DOHH2 (cell line): ENCODE measurements around the gene BSND.

ENCODE experiments used
- H3F3A ChIP-seq: fragments of 200-600 bp; sonication (generic), shearing (Covaris generic); 2 replicates; pipeline ENCODE4 v1.6.0; 2016; ENCODE audit warnings: antibody characterized with exemption, mild to moderate bottlenecking; ENCODE audit not compliant: control insufficient read depth, insufficient read depth
- H3K27ac ChIP-seq: fragments of 200-600 bp; sonication (generic); 2 replicates; pipeline ENCODE4 v1.5.1; 2014; ENCODE audit warnings: low read depth, mild to moderate bottlenecking, low read length, moderate library complexity
- H3K27me3 ChIP-seq: fragments of 200-600 bp; sonication (generic); 2 replicates; pipeline ENCODE4 v1.6.1; 2014; ENCODE audit warnings: mild to moderate bottlenecking, low read length, mixed read lengths; ENCODE audit not compliant: control insufficient read depth
- H3K36me3 ChIP-seq: fragments of 200-600 bp; sonication (generic); 2 replicates; pipeline ENCODE4 v1.6.1; 2014; ENCODE audit warnings: mild to moderate bottlenecking, low read length, moderate library complexity, mixed read lengths; ENCODE audit not compliant: control insufficient read depth
- H3K4me1 ChIP-seq: fragments of 200-600 bp; sonication (generic); 2 replicates; pipeline ENCODE4 v1.6.1; 2014; ENCODE audit warnings: mild to moderate bottlenecking, low read length, mixed read lengths; ENCODE audit not compliant: control insufficient read depth
- H3K4me2 ChIP-seq: fragments of 200-600 bp; sonication (generic); 2 replicates; pipeline ENCODE4 v1.6.0; 2014; ENCODE audit warnings: mild to moderate bottlenecking, low read length, moderate library complexity
- H3K4me3 ChIP-seq: fragments of 200-600 bp; sonication (generic); 2 replicates; pipeline ENCODE4 v1.5.1; 2014; ENCODE audit warnings: mild to moderate bottlenecking, low read length, mixed read lengths
- H3K79me2 ChIP-seq: fragments of 200-600 bp; sonication (generic); 2 replicates; pipeline ENCODE4 v1.6.1; 2014; ENCODE audit warnings: mild to moderate bottlenecking, low read length, mixed read lengths; ENCODE audit not compliant: control insufficient read depth
- H3K9me2 ChIP-seq: fragments of 200-600 bp; sonication (generic); replicated peaks from 2 replicates; pipeline ENCODE4 v1.6.1; 2014; ENCODE audit warnings: mild to moderate bottlenecking, low read length, mixed read lengths; ENCODE audit not compliant: control insufficient read depth
- H3K9me3 ChIP-seq: fragments of 200-600 bp; sonication (generic); 2 replicates; pipeline ENCODE4 v1.6.1; 2014; ENCODE audit warnings: antibody characterized with exemption, low read length, mixed read lengths; ENCODE audit not compliant: control insufficient read depth, insufficient read depth
- H4K20me1 ChIP-seq: fragments of 200-600 bp; sonication (generic); 2 replicates; pipeline ENCODE4 v1.6.0; 2014; ENCODE audit warnings: low read depth, mild to moderate bottlenecking, antibody characterized with exemption, low read length, moderate library complexity; ENCODE audit not compliant: control insufficient read depth, insufficient read depth
- EZH2phosphoT487 ChIP-seq: fragments of 200-600 bp; sonication (generic); IDR thresholded peaks from 2 replicates; pipeline ENCODE4 v1.6.1; 2017; ENCODE audit warnings: borderline replicate concordance, mild to moderate bottlenecking, antibody characterized with exemption, low read length, moderate library complexity, mixed read lengths
- TF ChIP-seq, protein P1 (sequence below): fragments of 200-600 bp; sonication (generic); IDR thresholded peaks from one replicate; pipeline ENCODE4 v1.5.1; 2014; ENCODE audit warnings: antibody characterized with exemption, mild to moderate bottlenecking, low read depth, low read length; ENCODE audit not compliant: poor library complexity, severe bottlenecking

Gene BSND

DNA sequence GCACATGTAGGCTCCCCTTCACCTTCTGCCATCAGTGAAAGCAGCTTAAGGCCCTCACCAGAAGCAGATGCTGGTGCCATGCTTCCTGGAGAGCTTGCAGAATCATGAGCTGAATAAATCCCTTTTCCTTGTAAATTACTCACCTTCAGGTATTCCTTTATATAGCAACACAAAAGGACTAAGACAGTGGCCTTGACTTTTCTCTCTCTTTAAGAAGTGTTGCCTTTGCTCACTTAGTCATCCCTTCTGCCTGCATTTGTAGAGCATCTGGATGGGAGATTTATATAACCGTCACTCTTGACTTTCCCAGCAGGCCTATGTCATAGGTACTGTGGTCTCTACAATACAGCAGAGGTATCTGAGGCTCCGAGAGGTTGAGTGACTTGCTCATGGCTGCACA lies 44.3 kb downstream of the BSND start:
- H3K79me2 ChIP-seq, result no peaks in the 10 kb centered on the region
- no peak overlapping the region for H3K27ac ChIP-seq
- H3K27me3 ChIP-seq, result peaks cover 13% of the 10 kb centered on the region
- H3F3A ChIP-seq, result no peaks in the 10 kb centered on the region
- H3K4me1 ChIP-seq, result no peaks in the 10 kb centered on the region
- no peaks in the 10 kb centered on the region for H4K20me1 ChIP-seq
- H3K9me3 ChIP-seq, result no peaks in the 10 kb centered on the region
- TF ChIP-seq, protein P1, sequence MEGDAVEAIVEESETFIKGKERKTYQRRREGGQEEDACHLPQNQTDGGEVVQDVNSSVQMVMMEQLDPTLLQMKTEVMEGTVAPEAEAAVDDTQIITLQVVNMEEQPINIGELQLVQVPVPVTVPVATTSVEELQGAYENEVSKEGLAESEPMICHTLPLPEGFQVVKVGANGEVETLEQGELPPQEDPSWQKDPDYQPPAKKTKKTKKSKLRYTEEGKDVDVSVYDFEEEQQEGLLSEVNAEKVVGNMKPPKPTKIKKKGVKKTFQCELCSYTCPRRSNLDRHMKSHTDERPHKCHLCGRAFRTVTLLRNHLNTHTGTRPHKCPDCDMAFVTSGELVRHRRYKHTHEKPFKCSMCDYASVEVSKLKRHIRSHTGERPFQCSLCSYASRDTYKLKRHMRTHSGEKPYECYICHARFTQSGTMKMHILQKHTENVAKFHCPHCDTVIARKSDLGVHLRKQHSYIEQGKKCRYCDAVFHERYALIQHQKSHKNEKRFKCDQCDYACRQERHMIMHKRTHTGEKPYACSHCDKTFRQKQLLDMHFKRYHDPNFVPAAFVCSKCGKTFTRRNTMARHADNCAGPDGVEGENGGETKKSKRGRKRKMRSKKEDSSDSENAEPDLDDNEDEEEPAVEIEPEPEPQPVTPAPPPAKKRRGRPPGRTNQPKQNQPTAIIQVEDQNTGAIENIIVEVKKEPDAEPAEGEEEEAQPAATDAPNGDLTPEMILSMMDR, result no peak
- TF ChIP-seq EZH2phosphoT487, result no peak
- H3K36me3 ChIP-seq, result no peaks in the 10 kb centered on the region
- H3K9me2 ChIP-seq, result no peaks in the 10 kb centered on the region
- no peak overlapping the region for H3K4me3 ChIP-seq
- no peak overlapping the region for H3K4me2 ChIP-seq

DNA sequence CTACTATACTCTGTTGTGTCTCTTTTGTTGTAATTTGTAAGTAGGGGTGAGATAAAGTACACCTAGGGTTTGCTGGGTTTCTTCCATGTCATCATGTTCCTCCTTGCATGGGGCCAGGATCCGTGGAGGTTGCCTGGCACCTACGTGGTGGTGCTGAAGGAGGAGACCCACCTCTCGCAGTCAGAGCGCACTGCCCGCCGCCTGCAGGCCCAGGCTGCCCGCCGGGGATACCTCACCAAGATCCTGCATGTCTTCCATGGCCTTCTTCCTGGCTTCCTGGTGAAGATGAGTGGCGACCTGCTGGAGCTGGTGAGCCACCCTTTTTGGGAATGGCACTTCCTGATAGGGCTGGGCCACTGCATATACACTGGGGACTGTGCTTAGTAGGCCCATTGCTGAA lies 45.0 kb downstream of the BSND start:
- H3K27ac ChIP-seq, result no peak overlapping the region
- H3K79me2 ChIP-seq, result no peaks in the 10 kb centered on the region
- H3K9me2 ChIP-seq, result no peaks in the 10 kb centered on the region
- H3K4me2 ChIP-seq, result no peak overlapping the region
- H3K4me3 ChIP-seq, result no peak overlapping the region
- H3K27me3 ChIP-seq, result peaks cover 11% of the 10 kb centered on the region
- no peaks in the 10 kb centered on the region for H3K36me3 ChIP-seq
- no peaks in the 10 kb centered on the region for H3K4me1 ChIP-seq
- TF ChIP-seq, protein P1, result no peak
- TF ChIP-seq EZH2phosphoT487, result no peak
- no peaks in the 10 kb centered on the region for H3K9me3 ChIP-seq
- H3F3A ChIP-seq, result no peaks in the 10 kb centered on the region
- H4K20me1 ChIP-seq, result no peaks in the 10 kb centered on the region

DNA sequence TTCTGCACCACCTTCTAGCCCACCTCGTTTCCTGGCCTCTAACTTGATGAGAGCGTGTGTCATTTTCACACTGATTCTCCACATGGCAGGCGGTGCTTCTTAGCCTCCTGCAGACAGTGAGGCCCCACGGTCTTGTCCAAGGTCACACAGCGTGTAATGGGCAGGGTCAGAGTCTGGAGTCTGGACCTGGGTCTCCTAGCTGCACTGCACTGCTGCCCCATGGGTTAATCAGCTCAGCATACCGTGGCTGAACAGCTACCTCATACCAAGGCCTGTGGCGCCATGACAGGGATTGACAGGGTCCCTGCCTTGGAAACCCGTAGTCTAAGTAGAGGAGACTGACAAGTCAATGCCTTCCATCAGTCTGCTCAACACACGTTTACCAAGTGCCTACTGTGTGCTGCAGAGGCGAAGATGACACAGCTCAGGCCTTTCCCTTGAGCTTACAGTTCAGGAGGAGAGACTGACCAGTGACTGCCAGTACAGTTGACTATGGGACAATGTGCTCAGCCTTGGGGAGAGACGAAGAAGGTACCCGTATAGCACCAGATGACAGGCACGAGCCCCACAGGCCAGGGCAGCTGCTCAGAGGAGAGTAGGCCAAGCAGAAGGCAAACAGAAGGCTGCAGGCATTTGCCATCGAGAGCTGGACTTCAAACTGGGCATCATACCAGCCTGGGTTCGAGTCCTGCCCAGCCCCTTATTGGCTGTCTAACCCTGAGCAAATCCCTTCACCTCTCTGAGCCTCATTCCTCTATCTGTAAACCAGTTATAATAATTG lies 46.1 kb downstream of the BSND start:
- no peaks in the 10 kb centered on the region for H3F3A ChIP-seq
- no peak overlapping the region for H3K4me2 ChIP-seq
- no peaks in the 10 kb centered on the region for H3K9me2 ChIP-seq
- H3K9me3 ChIP-seq, result no peaks in the 10 kb centered on the region
- no peaks in the 10 kb centered on the region for H3K36me3 ChIP-seq
- no peaks in the 10 kb centered on the region for H4K20me1 ChIP-seq
- no peaks in the 10 kb centered on the region for H3K79me2 ChIP-seq
- H3K27me3 ChIP-seq, result peaks cover 8% of the 10 kb centered on the region
- TF ChIP-seq EZH2phosphoT487, result no peak
- TF ChIP-seq, protein P1, result no peak
- H3K4me1 ChIP-seq, result no peaks in the 10 kb centered on the region
- no peak overlapping the region for H3K4me3 ChIP-seq
- no peak overlapping the region for H3K27ac ChIP-seq
